GM18511 (cell line): ENCODE data around the gene GRIK4.
A peak's percentile ranks its signal among the peaks of the same experiment; 100 is the strongest.

Source experiments
- ATAC-seq: cut with Tn5 transposase; IDR thresholded peaks from one replicate; pipeline ENCODE4 v1.9.1; 2021; ENCODE audit warnings: mild to moderate bottlenecking, moderate library complexity; ENCODE audit not compliant: unreplicated experiment

Gene GRIK4

DNA sequence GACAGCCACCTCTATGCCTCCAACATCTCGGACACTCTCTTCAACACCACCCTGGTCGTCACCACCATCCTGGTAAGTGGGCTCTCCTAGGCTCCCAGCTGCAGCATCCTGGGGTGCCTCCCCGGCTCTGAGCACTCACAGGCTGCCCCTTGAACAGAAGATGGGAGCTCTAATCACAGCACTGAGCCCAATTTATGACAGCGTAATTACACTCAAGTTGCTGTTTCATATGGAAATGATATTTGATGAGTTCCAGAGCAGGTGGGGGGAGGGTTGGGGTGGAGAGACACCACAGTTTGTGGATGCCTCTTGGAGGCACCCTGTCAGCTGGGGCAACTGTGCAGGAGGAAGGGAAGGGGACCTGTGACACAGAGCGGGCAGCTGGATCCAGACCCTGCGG, 387.0 kb downstream of the GRIK4 start:
- no peak for ATAC-seq

DNA sequence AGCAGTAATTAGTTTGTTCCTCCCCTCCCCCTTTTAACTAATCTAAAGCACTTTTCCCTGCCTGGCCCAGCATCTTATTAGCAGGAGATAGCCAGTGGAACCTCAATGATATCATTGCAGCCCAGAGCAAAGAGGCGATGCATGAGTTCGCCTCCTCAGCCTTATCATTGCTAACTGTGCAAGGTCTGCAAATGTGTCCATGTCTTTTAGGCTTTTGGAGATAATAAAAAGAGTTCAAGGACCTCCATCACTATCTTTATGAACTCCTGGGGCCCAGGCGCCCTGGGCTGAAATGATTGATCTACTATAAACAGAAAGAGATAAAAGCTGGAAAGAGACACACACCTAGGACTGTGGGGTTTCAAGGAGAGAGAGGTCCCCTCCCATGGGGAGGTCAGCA, 388.2 kb downstream of the GRIK4 start:
- no peak for ATAC-seq

DNA sequence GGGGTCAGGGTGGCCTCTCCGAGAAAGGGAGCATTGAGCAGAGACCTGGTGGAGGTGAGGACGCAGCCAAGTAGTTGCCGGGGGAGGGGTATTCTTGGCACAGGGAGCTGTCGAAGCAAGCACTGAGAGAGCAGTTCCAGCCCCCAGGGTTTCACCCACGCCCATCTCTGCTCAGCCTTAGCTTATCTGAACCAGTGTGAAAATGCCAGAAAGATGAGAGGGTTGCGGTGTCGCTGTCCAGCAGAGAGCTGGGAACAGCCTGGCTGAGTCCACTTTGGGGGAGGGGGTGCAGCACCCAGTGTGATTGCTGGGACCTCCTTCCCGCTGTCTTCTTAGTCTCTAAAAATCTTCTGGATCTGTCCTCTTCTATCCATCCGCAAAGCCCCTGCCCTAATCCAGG, 389.1 kb downstream of the GRIK4 start:
- no peak for ATAC-seq

DNA sequence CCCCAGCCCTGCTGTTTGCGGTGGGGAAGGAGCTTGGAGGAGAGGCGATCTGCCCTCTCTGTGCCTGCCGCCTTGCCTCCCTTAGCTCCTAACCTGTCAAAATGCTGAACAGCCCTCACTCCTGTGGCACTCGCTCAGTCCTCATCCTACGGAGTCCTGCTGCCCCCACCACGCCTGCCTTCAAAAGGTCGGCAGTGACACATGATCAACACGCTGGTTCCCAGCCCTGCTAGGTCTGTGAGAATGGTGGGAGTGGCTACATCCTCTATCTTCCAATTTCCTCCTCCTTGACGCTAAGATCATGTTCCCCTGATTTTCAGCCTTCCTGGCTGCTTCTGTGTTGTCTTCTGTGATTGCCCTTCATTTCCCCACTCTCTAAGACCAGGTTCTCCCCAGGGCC, 392.1 kb downstream of the GRIK4 start:
- no peak for ATAC-seq

DNA sequence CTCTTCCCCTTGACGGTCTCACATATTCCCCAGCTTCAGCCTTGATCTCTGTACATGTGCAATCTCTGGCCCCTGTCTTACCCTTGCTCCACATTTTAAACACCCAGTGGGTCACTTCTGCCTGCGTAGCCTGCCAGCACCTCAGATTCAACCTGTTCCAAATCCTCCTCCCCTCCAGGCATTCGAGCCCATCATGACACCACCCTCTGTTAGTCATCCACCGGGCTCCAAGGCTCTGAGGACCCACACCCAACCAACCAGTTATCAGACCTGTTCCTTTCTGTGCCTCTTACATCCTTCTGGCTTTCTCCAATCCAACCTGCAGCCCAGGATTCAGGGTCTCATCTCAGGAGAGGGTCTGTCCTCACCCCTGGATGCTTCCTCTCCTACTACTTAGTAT, 392.6 kb downstream of the GRIK4 start:
- ATAC-seq, result no peak

DNA sequence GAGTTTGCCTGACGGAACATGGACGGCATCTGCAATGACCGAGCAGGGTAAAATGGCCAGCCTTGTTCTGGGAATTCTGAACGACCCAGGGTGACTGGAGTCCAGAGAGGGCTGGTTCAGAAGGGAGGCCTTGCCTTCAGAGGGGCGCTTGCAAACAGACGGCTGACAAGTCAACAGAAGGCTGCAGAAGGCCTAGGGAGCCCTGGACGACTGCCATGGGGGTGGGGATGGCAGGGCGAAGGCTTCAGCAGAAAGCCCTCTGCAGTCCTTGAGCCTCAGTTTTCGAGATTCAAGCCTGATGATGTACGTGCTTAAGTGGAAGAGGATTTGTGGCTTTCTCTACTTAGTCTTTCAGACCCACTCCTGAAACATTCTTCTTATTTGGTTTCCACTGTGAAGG, 395.2 kb downstream of the GRIK4 start:
- ATAC-seq, result no peak

DNA sequence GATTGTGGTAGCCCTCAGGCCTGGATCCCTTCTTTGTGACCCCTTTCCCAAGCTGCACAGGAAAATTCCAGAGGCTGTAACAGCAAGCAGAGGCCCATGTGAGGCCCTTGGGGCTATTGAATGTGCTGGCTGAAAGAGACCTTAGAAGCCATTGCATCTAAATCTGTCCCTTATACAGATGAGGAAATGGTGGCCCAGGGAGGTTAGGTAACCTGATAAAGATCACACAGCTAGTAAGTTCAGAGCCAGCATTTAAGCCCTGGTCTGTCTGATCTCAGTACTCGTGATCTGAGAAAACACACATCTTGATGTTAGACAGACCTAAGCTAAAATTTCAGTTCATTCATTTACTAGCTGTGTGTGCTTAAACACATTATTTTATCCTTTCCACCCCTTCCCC, 396.4 kb downstream of the GRIK4 start:
- no peak for ATAC-seq

DNA sequence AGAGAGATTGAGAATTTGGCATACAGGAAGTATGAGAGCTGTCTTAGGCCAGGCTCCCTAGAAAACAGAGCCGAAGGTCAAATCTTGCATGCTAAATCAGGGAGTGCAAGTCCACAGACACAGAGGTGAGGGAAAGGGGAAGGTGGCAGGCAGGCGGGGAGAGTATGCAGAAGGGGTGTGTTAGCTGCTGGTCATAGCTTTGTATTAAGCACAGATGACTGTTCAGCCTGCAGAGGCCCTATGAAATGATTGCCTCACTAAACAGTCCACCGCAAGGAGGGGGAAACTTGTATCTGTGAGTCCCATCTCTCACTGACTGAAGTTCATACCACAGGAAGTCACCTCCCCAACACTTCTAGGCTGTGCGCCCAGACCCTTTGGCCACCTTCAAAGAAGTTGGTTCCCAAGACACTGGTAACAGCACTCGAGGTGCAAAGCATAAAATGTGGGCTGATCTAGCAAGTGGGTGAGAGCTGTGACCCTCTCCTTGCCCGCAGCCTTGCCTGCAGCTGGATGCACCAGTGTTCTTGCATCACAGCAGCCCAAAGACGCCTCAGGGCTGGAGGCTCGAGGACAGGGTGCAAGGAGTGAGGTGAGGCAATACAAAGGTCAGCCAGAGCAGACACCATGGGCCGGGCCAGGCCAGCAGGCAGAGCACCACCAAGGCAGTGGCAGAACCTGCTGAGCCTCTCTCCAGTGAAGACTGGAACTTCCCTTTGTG, 397.1 kb downstream of the GRIK4 start:
- ATAC-seq, result no peak

DNA sequence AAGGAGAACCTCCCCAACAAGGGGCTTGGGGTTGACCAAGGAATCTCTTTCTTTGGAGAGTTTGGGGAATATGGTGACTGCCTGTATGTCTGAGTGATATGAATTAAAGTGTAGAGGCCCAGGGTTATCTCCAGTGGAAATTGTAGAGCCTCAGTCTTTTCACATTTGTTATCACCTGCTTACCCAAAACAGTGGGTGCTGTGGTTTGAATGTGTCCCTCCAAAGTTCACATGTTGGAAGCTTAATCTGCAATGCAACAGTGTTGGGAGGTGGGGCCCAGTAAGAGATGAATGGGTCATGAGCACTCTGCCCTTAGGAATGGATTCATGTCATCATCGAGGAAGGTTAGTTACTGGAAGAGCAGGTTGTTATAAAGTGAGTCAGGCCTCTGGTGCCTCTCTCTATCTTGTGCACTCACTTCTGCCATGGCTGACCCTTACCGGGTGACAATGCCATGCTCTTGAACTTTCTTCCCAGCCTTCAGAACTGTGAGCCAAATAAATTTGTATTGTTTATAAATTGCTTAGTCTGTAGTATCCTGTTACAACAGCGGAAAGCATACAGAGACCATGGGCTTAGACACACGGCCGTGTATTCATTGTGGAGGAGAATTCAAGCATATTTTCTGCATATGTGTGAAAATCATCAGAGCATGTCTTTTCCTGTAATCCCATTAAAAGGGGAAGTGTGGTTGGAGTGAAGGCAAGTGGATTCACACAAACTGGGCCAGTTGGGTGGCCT, 398.3 kb downstream of the GRIK4 start:
- ATAC-seq, result no peak

DNA sequence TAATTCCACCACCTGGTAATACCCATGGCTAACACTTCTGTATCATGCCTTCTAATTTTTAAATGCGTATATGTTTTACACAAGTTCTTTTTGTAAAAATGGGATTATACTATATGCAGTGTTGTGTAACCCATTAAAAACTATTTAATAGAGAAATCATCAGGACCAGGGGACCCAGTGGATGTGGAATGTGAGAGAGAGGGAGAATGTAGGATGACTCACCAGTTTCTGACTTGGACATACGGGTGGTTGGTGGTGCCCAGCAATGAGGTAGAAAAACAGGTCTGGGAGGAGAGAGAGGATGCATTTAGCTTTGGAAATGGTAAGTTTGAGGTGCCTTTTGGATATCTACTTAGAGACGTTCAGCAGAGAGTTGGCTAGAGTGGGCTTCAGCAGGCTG, 400.4 kb downstream of the GRIK4 start:
- no peak for ATAC-seq

DNA sequence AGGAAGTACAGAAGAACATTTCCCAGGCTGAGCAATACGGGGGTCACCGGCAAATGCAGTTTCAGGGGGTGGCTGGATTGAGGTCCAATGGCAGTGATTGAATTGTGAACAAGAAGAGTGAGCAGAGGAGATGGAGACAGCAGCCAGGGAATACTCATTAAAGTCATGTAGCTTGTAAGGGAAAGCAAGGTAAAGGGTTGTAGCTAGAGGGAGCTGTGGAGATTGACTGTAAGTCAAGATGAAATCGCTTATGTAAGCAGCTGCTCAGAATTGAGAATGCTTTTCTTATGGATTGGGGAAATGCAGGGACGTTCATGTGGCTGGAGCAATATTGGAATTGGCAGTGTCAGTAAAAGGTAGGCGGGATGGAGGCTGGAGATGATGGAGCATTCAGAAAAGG, 401.0 kb downstream of the GRIK4 start:
- ATAC-seq, result no peak

DNA sequence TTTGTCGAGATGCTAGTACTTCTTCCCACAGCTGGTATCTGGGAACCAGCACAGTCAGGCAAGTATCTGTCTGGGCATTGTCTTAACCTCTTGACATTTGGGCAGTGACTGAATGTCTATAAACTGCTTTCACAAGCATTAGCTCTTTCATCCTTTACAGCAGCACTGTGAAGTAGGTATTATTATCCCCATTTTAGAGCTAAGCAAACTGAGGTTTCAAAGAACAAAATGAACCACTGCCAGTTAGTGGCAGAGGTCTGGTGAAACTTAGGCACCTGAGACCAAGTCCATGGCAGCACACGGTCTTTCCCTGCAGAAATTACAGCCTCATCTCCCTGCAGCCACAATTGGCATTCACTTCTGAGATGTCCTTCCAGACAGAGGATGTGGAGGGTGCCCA, 401.4 kb downstream of the GRIK4 start:
- ATAC-seq, result no peak

DNA sequence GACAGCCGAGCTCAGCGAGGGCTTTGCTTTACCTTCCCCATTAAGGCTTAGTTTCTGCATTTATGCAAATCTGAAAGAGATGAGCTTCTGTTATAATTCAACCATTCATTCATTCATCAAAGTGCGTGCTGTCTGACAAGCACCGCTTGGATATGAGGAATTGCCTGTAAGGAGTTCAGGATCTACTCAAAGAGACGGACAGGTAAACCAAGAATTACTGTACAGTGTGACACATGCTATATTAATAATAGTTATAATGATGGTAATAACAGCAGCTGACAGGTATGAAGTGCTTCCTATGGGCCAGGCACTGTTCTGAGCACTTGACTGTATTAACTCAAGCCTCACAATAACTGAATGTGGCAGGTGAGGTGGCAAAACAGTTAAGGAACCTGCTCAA, 402.5 kb downstream of the GRIK4 start:
- ATAC-seq, result no peak

DNA sequence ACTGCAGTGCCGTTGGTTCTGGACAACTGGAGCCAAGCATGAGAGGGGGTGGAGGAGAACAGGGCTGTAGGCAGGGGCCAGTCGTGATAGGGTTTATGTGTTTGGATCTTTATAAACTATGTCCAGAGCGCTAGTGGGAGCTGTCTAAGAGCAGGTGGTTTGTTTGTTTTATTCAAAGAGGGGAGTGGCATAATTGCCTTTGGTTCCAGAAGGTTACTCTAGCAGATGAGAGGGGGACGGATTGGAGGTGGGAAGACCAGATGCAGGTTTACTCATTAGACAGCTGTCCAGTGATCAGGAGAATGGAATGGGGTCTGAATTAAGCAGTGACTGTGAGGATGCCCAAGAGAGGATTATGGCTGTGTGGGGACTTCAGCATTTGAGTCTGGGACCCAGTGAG, 403.1 kb downstream of the GRIK4 start:
- ATAC-seq, result no peak

DNA sequence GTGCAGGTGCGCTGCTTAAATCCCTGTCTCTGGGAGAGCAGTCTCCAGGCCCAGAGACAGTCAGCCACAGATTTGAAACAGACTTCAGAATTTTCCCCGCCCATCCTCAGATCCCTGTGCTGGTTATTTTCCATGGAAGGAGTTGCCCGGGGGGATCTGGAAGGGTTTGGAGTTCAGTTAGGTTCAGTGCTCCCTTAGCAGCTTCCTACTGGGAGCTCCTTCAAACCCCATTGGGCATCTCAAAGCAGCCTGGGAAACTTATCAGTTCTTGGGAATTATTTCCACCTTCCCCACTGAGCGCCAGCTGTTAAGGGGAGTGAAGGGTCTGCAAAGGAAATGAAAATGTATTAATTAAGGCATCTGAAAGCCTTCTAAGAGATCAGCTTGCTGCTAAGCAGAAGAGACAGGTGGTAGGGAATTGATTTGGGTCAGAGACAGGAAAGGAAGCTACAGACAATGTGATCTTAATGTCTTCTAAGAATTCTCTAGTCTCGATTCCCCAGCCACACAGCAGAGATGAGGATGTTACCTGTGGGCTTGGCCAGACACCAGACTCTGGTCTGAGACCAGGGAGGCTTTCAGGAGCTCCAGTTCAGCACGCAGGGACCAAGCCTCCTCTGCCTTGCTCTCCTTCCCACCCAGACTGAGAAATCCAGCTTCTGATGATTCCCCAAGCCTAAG, 406.2 kb downstream of the GRIK4 start:
- no peak for ATAC-seq

DNA sequence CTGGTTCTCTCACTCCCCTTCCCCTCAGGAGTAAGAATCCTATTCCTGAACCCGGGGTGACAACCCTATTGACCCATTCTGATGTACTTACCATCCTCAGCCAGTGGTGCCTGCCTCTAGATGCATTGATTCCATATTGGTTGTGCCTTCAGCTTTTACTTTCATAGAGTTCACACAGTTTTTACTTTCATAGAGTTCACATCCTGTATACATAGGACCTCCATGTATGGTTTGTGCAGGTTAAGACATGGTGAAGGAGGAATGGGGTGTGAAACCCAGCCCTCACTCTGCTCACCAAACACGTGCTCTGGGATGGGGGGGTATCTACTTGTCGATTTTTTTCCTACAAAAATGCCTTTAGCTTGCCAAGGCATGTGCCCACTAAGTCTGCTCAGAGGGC, 406.7 kb downstream of the GRIK4 start:
- ATAC-seq, result no peak

DNA sequence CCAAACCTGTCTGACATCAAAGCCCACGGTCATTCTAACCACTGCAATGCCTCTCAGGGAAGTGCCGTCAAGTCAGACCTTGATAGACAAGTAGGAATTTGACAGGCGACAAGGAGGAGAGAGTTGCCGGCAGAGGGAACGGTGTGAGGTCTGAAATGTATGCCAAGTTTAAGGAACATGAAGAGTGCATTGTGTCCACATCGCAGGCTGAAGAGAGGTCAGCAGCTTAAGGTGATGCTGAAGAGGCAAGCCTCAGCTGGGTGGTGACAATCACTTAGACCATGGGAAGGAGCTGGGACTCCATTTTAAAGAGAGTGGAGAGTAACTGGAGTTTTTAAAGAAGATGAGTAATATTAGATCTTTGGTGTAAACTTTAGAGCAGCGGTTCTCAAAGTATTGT, 407.5 kb downstream of the GRIK4 start:
- ATAC-seq, result no peak

DNA sequence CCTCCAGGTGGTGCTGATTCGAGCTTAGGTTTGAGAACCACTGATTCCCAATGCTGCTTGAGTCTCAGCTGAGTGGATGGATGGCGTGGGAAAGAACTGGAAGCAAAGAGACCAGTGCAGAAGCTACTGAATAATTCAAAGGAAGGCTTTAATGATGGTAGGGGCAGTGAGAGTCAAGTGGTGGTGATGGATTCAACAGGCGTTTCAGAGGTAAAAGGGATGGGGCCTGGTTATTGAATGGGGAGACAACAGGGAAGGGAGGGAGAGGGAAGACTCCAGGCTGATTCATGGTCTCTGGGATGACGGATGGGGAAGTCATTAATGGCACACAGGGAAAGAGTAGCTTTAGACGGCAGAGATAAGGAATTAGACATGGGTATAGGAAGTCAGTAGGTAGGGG, 408.0 kb downstream of the GRIK4 start:
- no peak for ATAC-seq

DNA sequence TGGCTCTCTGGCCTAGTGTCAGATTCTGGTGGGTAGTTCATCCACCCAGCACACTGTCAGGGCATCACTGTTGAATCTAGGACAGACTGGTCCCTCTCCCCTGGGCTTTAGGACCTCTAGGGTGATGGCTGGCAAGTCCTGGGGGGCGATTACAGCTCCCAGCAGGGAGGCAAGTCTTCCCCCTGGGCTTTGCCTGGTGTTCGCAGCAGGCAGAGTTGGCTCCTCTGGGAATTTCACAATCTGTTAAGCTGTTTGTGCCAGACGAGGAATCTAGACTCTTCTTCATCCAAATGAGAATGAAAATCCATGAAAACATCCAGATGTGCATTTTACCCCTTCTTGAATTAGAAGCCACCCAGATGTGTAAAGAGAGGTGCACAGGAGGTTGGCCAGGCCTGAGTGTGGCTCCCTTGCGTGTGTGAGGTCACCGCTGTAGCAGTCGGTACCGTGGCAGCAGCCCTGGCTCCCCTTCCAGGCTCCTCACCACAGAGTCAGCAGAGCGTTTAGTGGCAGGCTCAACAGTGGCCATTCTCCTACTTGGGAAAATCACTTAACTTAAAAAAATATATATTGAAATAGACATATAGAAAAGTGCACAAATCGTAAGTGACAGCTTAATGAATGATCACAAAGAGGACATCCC, 412.4 kb downstream of the GRIK4 start:
- no peak for ATAC-seq

DNA sequence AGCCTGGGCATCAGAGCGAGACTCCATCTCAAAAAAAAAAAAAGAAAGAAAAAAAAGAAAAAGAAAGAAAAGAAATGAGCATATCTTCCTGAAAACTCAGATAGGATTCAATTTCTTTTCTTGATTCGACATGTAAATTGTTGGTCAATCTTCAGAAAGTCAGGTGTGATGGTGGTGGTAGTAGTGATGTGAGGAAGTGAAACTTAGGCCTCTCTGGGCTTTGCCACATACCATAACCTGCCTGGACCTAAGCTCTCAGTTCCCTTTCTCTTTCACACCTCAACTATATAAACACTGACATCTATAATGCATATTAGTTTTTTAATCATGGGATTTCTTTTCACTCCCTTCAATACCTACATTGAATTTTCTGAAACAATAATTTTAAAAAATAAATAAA, 414.4 kb downstream of the GRIK4 start:
- ATAC-seq, result peak; percentile 99

DNA sequence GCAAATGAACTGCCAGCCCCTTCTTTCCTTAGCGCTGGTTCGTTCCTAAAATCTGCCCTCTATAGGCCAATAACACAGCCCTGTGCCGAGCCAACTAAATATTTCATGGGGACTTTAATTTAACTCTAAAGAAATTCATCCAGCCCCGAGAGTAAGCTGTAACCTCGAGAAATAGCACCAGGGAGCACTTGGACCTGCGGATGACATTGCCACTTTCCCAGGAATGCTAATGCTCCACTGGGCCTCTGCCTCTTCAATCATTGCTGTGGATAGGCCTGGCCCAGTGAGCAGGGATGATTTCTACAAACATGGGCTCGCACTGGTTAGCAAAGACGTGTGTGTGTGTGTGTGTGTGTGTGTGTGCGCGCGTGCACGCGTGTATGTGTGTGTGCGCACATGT, 417.1 kb downstream of the GRIK4 start:
- no peak for ATAC-seq

DNA sequence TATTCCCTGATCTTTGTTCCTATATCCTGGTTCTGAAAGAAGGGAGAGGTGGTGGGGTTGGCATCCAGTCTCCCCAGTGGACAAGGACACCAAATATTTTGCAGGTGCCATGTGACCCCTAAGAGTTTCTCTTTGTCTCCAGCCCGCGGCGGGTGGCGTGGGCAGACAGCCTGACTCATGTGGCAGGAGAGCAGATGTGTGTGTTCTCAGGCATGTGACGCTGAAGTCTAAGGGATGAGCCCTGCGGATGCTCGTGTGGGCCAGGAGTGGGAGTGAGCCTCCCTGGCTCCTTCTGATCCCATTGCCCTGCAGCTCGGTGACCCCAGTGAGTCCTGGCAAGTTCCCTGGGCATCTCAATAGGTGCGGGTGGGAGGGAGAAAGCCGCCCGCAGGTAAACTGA, 417.5 kb downstream of the GRIK4 start:
- no peak for ATAC-seq
